HG03095 (cell line): Measurements from ENCODE around the gene COG3.
"Not testable (repeated sequence)": the region's sequence is repeated elsewhere in the genome, so short reads cannot be mapped to it uniquely, and the experiment has no call there.

ENCODE experiments used
- ATAC-seq: cut with Tn5 transposase; IDR thresholded peaks from one replicate; pipeline ENCODE4 v1.9.1; 2021; ENCODE audit warnings: moderate library complexity; ENCODE audit not compliant: unreplicated experiment

Gene COG3

GRCh38 chr13:45464687-45465453 lies at the start of gene COG3:
TSS of gene COG3 (plus strand) at chr13:45464939. CDS start at chr13:45465037, 98 bp downstream.
- peak; percentile 94 for ATAC-seq

DNA sequence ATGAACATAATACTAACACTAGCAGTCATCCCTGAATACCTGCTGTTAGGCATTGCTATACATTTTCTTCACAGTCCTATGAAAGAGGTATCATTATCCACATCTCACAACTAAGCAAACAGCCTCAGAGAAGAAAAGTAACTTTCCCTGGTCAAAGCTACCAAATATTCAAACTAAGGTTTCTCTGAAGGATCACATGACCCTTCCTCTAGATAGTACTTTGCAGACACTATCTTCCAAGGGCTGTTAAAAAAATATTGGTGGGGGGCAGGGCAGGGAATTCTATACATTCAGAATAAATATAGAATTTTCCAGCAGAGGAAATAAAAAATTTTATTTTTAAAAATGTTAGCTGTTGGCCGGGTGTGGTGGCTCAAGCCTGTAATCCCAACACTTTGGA lies 49.6 kb upstream of the COG3 start:
- no peak for ATAC-seq

DNA sequence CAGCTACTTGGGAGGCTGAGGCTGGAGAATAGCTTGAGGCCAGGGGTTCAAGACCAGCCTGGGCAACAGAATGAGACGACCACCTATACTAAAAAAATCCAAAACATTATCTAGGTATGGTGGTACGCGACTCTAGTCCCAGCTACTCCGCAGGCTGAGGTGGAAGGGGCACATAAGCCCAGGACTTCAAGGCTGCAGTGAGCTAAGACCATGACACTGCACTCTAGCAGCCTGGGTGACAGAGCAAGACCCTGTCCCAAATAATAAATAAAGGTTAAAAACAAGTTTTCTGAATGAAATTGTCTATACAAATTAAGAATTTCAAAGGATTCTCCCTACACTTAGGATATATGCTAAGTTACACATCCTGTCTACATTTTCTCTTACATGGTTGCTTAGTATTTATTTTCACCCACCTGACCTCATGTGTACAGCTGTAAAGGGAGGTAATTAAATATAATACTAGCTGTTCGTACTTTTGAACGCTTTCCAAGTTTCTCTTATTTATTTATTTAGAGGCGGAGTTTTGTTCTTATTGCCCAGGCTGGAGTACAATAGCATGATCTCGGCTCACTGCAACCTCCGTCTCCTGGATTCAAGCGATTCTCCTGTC lies 48.1 kb upstream of the COG3 start:
- no peak for ATAC-seq

- peak; percentile 86 for ATAC-seq
These were observed 46.8 kb upstream of the COG3 start, which contains the start of gene SLC25A30 for GRCh38 chr13:45417790-45418534. TSS of gene SLC25A30 (minus strand) at chr13:45418373. CDS start at chr13:45411425, 6,948 bp downstream.

DNA sequence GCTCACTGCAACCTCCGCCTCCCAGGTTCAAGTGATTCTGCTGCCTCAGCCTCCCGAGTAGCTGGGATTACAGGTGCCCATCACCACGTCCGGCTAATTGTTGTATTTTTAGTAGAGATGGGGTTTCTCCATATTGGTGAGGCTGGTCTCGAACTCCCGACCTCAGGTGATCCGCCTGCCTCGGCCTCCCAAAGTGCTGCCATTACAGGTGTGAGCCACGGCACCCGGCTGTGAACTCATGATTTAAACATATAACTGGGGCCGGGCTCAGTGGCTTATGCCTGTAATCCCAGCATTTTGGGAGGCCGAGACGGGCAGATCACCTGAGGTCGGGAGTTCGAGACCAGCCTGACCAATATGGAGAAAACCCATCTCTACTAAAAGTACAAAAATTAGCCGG lies 45.4 kb upstream of the COG3 start:
- ATAC-seq = not testable (repeated sequence)

DNA sequence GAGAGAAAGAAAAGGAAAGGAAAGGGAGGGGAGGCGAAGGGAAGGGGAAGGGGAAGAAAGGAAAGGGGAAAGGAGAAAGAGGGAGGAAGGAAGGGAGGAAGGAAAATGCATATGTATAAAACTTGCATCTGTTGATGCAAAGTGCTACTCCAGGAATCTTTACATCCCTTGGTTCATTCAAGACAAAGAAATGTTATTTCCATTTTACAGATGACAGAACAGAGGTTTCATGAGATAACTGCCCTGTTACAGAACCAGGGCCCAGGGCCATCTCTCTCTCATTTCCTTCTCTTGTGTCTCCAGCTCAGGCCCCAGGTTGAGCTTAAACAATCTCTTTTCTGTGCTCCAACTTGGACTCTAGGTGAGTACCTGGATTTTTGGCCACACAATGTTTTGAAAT lies 44.8 kb upstream of the COG3 start:
- no peak for ATAC-seq

DNA sequence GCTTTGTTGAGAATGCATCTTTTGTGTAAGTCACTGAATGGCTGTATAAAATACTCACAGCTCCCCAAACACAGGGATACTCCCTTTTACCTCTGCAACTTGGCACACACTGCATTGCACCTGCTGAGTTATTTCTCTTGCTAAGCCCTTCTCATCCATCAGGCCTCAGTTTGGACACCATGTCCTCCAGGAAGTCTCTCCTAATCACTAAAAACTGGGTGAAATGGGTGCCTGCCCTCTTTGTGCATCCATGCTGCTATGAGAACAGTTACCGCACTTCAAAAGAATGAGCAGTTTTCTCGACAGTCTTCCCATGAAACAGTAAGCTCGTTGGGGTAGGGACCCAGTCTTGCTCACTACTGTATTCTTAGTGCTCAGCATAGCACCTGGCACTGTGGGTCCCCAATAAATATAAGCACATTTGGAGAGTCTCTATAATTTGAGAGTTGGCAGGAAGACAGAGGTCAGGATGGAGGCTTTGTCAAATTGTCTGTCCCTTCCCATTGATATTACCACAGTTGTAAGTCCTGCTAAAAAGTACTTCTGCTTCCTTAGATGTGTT lies 41.9 kb upstream of the COG3 start:
- ATAC-seq = no peak

DNA sequence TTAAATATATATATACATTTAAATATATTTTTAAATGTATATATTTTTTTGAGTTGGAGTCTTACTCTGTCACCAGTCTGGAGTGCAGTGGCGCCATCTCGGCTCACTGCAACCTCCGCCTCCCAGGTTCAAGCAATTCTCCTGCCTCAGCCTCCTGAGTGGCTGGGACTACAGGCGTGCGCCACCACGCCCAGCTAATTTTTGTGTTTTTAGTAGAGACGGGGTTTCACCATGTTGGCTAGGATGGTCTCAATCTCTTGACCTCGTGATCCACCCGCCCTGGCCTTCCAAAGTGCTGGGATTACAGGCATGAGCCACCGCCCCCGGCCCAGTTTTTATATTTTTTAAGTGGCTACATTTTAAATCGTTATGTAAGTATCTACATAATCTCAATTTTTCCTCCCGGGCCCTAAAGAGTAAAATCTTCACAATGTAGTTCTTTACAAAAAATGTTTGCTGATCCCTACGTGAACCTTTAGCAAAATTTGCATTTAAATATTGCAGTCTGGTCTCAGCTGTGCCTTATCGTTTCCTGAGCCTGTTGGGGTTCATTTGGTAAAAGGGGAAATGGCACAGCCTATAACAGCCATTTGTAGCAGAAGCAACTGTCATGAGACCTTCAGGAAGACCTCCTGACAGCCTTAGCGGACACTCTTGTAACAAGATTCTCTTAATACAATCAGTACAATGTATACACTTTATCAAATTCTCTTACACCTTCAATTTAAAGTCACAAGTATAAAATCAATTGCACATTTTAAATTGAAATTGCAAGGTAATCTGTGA lies 38.5 kb upstream of the COG3 start:
- ATAC-seq = not testable (repeated sequence)

DNA sequence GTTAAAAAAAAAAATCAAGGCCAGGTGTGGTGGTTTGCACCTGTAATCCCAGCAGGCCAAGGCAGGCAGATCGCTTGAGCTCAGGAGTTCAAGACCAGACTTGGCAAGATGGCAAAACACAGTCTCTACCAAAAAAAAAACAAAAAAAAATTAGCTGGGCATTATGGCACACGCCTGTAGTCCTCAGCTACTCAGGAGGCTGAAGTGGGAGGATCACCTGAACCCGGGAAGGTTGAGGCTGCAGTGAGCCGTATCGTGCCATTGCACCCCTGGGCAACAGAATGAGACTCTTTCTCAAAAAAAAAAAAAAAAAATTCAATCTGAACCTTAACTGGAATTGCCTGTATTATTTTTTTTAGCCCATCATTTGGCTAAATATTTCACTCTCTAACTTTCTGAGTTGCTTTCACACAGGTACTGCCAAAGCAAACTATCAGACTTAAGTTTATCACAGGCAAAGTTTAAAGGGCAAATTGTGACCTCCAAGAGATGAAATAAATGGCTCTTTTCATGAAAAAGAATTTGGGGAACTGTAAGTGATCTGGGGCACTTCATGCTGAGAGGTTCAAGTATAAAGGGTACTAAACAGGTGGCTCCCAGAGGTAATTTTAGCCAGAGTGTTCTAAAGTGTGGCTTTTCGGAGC lies 31.9 kb upstream of the COG3 start:
- ATAC-seq = no peak

GRCh38 chr13:45433381-45433790 lies 31.4 kb upstream of the COG3 start:
- no peak for ATAC-seq

DNA sequence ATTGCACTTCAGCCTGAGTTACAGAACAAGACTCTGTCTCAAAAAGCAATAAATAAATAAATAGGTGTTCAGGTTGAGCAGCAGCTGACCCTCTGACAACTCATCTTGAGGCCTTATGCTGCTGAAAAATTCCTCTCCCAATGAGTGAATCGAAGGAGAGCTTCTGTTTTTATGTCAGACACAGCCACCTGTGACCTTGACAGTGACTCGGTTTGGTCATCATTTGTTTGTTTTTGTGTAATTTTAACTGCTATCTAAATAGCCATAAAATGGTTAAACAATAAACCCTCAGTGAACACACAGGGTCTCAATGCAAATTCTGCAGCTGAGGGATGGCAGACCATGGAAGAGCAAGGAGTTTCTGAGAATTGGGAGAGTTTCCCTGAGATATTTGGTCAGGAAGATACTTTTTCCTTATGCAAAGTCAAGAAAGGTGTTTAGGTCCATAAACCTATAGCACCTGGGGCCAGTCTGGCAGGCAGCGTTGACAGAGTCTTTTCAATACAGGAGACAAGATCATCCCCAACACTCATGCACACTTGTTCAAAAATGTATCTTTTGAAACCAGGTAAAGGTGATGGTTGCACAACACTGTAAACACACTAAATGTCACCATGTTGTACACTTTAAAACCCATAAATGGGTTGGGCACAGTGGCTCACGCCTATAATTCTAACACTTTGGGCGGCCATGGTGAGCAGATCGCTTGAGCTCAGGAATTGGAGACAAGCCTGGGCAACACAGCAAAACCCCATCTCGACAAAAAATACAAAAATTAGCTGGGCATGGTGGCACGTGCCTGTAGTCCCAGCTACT lies 30.0 kb upstream of the COG3 start:
- no peak for ATAC-seq

- no peak for ATAC-seq
These were observed 28.4 kb upstream of the COG3 start for GRCh38 chr13:45436332-45436731.

- ATAC-seq = no peak
These were observed 27.8 kb upstream of the COG3 start for GRCh38 chr13:45436953-45437352.

GRCh38 chr13:45437947-45438346 lies 26.8 kb upstream of the COG3 start:
- ATAC-seq = no peak

GRCh38 chr13:45439008-45439407 lies 25.7 kb upstream of the COG3 start:
- no peak for ATAC-seq

DNA sequence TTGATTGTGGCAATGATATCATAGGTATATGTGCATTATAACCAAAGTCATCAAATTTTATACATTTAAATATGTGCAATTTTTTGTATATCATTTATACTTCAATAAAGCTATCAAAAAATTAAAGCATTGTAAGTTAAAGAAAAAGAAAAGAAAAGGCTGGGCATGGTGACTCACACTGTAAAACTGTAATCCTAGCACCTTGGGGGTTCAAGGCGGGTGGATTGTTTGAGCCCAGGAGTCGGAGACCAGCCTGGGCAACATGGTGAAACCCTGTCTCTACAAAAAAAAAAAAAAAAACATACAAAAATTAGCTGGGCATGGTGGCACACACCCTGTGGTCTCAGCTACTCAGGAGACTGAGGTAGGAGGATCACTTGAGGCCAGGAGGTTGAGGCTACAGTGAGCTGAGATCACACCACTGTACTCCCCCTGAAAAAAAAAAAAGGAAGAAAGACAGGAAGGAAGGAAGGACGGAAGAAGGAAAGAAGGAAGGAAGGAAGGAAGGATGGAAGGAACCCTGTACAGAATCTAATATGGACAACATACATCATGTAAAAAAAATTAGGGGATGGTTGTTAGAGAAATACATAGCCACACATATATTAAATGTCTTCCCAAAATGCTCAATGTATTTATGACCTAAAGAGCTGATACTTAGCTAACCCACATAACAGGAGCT lies 24.8 kb upstream of the COG3 start:
- no peak for ATAC-seq

DNA sequence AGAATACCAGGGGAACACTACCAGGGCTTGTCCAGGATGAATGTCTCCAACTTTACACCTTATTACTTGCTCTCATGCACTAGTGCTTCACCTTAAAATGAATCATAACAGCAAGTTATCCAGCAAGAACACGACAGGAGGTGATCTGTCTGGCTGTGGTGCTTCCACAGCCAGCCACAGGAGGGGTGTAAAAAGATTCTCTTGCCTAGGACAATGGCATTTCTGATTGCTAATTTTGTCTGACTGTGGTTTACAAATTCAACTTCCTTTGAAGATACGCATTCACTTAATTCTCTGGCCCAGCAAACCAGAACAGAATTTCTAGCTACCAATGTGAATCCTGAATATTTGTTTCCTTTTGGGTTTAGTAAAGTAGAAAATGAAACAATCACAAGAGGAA lies 23.1 kb upstream of the COG3 start:
- no peak for ATAC-seq

DNA sequence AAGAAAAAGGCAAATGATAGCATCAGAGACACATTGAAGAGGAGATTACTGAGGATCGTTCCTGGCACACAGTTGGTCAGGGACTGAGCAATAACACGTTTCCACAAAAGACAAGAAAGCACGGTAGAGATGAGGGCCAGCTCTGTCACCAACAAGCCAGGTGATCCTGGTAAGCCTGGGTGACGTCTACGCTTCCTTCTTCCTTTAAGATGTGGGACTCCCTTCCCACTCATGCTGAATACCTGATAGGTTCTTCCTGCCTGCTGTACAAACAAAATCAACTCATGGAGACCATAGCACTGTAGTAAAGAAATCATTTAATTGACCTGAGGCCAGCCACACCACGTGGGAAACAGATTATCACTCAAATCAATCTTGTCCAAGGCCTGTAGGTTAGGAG lies 19.7 kb upstream of the COG3 start:
- ATAC-seq = no peak

- no peak for ATAC-seq
These were observed 18.6 kb upstream of the COG3 start for GRCh38 chr13:45446181-45446580.
